Measurements from ENCODE around the gene GINS2. TPM values are rescaled to one million over a fixed set of nuclear protein-coding genes. Genes with fewer than 3 reads are reported as not detected.

The GINS2 gene
- total RNA-seq, 1 experiment from 2014 or later, result 52.7 TPM

DNA sequence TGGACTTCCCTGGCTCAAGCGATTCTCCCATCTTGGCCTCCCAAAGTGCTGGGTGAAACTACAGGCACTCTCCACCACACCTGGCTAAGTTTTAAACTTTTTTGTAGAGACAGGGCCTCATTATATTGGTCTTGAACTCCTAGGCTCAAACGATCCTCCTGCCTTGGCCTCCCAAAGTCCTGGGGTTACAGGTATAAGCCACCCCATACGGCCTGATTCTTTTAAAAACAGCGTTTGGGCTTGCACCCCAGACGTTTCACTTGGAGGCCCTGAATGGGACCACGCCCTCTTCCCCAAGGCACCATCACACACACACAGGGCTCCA, 29.4 kb upstream of the GINS2 start:
- H4K91ac ChIP-seq (ENCODE audit: insufficient read length, low read depth, low read length), result no peak overlapping the region
- TF ChIP-seq, protein P1, sequence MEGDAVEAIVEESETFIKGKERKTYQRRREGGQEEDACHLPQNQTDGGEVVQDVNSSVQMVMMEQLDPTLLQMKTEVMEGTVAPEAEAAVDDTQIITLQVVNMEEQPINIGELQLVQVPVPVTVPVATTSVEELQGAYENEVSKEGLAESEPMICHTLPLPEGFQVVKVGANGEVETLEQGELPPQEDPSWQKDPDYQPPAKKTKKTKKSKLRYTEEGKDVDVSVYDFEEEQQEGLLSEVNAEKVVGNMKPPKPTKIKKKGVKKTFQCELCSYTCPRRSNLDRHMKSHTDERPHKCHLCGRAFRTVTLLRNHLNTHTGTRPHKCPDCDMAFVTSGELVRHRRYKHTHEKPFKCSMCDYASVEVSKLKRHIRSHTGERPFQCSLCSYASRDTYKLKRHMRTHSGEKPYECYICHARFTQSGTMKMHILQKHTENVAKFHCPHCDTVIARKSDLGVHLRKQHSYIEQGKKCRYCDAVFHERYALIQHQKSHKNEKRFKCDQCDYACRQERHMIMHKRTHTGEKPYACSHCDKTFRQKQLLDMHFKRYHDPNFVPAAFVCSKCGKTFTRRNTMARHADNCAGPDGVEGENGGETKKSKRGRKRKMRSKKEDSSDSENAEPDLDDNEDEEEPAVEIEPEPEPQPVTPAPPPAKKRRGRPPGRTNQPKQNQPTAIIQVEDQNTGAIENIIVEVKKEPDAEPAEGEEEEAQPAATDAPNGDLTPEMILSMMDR (conservative IDR thresholded peaks at IDR 0.05), result no peak
- no peak overlapping the region for H4K5ac ChIP-seq (ENCODE audit: insufficient read length, low read depth, low read length)
- H3K23ac ChIP-seq (ENCODE audit: insufficient read length, low read depth, low read length), result no peak overlapping the region
- Mint-ChIP-seq H3K9me3 (no peaks in the 10 kb centered on the region), H3K4me1 (peaks cover 13 to 27% of the 10 kb centered on the region in 2 experiments), H3K4me3 (no peak overlapping the region; a peak in 1 of 5 replicates), H3K36me3 (ENCODE audit: insufficient read depth in 1 of 3, low read depth in 3 of 3) (peaks cover 0 to under 1% (median 0%) of the 10 kb centered on the region in 3 experiments; a peak in 2 of 7 replicates), H3K27me3 (ENCODE audit: low read depth) (peaks cover 23% of the 10 kb centered on the region), H3K27ac (no peak overlapping the region)
- no peaks in the 10 kb centered on the region for H3K9me3 ChIP-seq (ENCODE audit: control insufficient read depth, low read depth, low read length)
- peaks cover 9% of the 10 kb centered on the region for H3K23me2 ChIP-seq (ENCODE audit: insufficient read length, low read depth, low read length, poor library complexity, severe bottlenecking)
- no peak overlapping the region for H2BK5ac ChIP-seq (ENCODE audit: insufficient read length, low read length)
- no peak overlapping the region for H3K4me2 ChIP-seq (ENCODE audit: insufficient read depth, insufficient read length, low read length)
- H4K8ac ChIP-seq (replicated peaks; ENCODE audit: insufficient read length, low read depth, low read length), result no peak overlapping the region
- H3K4ac ChIP-seq (ENCODE audit: low read depth, low read length), result no peak overlapping the region
- H3K14ac ChIP-seq (ENCODE audit: insufficient read depth, low read length), result no peak overlapping the region
- H3K79me2 ChIP-seq (ENCODE audit: insufficient read depth, low read length), result no peaks in the 10 kb centered on the region
- peaks cover 3% of the 10 kb centered on the region; the same call in 1 of the 2 replicates for H3K4me1 ChIP-seq (ENCODE audit: insufficient read depth, low read length)
- no peak overlapping the region for H2AK5ac ChIP-seq (ENCODE audit: insufficient read length, low read length)
- DNase-seq, result no peak
- peaks cover 3% of the 10 kb centered on the region; the same call in 1 of the 2 replicates for H3K27me3 ChIP-seq (ENCODE audit: insufficient read depth, low read length)
- no peak overlapping the region for H3K9ac ChIP-seq (ENCODE audit: extremely low read depth, insufficient read length, low read length)
- H2BK12ac ChIP-seq (ENCODE audit: insufficient read length, low read depth, low read length), result no peak overlapping the region
- H2BK15ac ChIP-seq (ENCODE audit: low read depth, low read length), result no peak overlapping the region
- H2AFZ ChIP-seq (ENCODE audit: low read length), result no peak overlapping the region
- no peaks in the 10 kb centered on the region for H4K20me1 ChIP-seq (ENCODE audit: control insufficient read depth, insufficient read depth, insufficient read length)
- no peak overlapping the region for H3T11ph ChIP-seq (ENCODE audit: low read length)
- no CpG with 5 or more reads among the region's 6 CpGs for WGBS (ENCODE audit: extremely low coverage, insufficient read length, low lambda C conversion rate)
- H2BK120ac ChIP-seq (ENCODE audit: low read depth, low read length, poor library complexity, severe bottlenecking), result no peak overlapping the region
- H3K18ac ChIP-seq (ENCODE audit: insufficient read length, low read depth, low read length), result no peak overlapping the region
- no peak overlapping the region for H2BK20ac ChIP-seq (ENCODE audit: low read depth, low read length, poor library complexity, severe bottlenecking)
- no peaks in the 10 kb centered on the region for H3K79me1 ChIP-seq (ENCODE audit: insufficient read depth, low read depth, low read length, poor library complexity, severe bottlenecking)
- no peak overlapping the region for H3K27ac ChIP-seq (ENCODE audit: insufficient read length, low read depth, low read length)
- H3K56ac ChIP-seq (ENCODE audit: insufficient read length, low read depth, low read length), result no peak overlapping the region
